ENCODE data around the gene B4GALNT4.

B4GALNT4 gene

DNA sequence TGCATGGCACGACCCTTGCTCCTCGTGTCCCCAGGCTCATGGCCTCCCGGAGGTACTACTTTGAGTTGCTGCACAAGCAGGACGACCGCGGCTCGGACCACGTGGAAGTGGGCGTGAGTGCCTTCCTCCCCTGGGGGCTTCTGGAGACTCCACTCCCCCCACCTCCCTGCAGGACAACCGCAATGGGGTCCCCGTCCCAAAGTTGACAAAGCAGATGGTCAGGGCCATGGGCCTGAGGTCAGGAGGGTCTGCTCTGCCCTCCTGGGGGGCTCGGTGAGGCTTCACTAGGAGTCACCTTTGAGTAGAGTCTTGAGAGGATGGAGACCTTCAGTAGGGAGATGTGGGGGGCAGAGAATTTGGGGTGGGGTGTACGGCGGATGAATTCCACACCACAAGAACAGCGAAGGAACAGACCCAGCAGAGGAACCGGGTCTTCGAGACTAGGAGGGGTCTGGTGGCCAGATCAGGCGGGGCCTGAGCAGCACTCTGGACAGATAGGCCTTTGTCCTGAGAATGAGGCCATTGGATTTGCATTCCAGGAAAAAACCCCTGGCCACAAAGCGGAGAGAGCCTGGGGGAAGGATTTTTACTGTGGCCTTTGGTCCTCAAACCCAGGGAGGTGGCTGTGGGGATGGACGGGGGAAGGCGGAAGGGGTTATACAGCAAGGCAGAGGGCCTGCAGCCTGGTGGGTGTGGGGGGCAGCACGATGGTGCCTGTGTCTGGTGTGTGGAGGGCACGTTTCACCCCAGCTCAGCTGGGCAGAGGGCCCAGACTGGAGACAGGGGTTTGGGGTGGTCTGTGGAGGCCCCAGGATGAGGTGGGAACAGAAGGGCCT, 4.6 kb downstream of the B4GALNT4 start:
- Histone ChIP-seq H3K27me3 (ENCODE audit: insufficient read depth, low read length) (no peaks in the 10 kb centered on the region), H2AFZ (ENCODE audit: low read length) (no peak overlapping the region), H3K9ac (ENCODE audit: low read length) (no peak overlapping the region), H3K9me3 (ENCODE audit: low read length) (no peaks in the 10 kb centered on the region), H3K27ac (ENCODE audit: low read depth, low read length, poor library complexity, severe bottlenecking) (no peak overlapping the region), H3K79me2 (ENCODE audit: insufficient read depth, low read length) (no peaks in the 10 kb centered on the region), H4K20me1 (ENCODE audit: insufficient read depth, low read length) (no peaks in the 10 kb centered on the region), H3F3A (ENCODE audit: insufficient read depth, low read length) (no peaks in the 10 kb centered on the region), H3K4me3 (ENCODE audit: low read depth, low read length, poor library complexity, severe bottlenecking) (no peak overlapping the region), H3K4me2 (ENCODE audit: low read length) (no peak overlapping the region), H3K36me3 (ENCODE audit: insufficient read depth, low read length) (no peaks in the 10 kb centered on the region), H3K4me1 (ENCODE audit: insufficient read depth, low read length, severe bottlenecking) (no peaks in the 10 kb centered on the region), H3K9me2 (ENCODE audit: low read depth, low read length) (no peaks in the 10 kb centered on the region)
- no peak for TF ChIP-seq EZH2 (IDR thresholded peaks at IDR 0.05; ENCODE audit: borderline replicate concordance, low read length)
- TF ChIP-seq, protein P1, sequence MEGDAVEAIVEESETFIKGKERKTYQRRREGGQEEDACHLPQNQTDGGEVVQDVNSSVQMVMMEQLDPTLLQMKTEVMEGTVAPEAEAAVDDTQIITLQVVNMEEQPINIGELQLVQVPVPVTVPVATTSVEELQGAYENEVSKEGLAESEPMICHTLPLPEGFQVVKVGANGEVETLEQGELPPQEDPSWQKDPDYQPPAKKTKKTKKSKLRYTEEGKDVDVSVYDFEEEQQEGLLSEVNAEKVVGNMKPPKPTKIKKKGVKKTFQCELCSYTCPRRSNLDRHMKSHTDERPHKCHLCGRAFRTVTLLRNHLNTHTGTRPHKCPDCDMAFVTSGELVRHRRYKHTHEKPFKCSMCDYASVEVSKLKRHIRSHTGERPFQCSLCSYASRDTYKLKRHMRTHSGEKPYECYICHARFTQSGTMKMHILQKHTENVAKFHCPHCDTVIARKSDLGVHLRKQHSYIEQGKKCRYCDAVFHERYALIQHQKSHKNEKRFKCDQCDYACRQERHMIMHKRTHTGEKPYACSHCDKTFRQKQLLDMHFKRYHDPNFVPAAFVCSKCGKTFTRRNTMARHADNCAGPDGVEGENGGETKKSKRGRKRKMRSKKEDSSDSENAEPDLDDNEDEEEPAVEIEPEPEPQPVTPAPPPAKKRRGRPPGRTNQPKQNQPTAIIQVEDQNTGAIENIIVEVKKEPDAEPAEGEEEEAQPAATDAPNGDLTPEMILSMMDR (IDR thresholded peaks at IDR 0.05; ENCODE audit: low read length) = no peak

GRCh38 chr11:375065-376025, 6.0 kb downstream of the B4GALNT4 start:
- no peak for TF ChIP-seq EZH2 (IDR thresholded peaks at IDR 0.05; ENCODE audit: borderline replicate concordance, low read length)
- TF ChIP-seq, protein P1 (IDR thresholded peaks at IDR 0.05; ENCODE audit: low read length) = no peak
- H3K9me3 ChIP-seq (ENCODE audit: low read length) = no peaks in the 10 kb centered on the region
- H4K20me1 ChIP-seq (ENCODE audit: insufficient read depth, low read length) = no peaks in the 10 kb centered on the region
- H3K4me2 ChIP-seq (ENCODE audit: low read length) = no peak overlapping the region
- H3K9ac ChIP-seq (ENCODE audit: low read length) = no peak overlapping the region
- no peaks in the 10 kb centered on the region for H3K9me2 ChIP-seq (ENCODE audit: low read depth, low read length)
- no peak overlapping the region for H2AFZ ChIP-seq (ENCODE audit: low read length)
- H3F3A ChIP-seq (ENCODE audit: insufficient read depth, low read length) = no peaks in the 10 kb centered on the region
- H3K79me2 ChIP-seq (ENCODE audit: insufficient read depth, low read length) = no peaks in the 10 kb centered on the region
- H3K27me3 ChIP-seq (ENCODE audit: insufficient read depth, low read length) = no peaks in the 10 kb centered on the region
- no peak overlapping the region for H3K27ac ChIP-seq (ENCODE audit: low read depth, low read length, poor library complexity, severe bottlenecking)
- no peaks in the 10 kb centered on the region for H3K36me3 ChIP-seq (ENCODE audit: insufficient read depth, low read length)
- H3K4me1 ChIP-seq (ENCODE audit: insufficient read depth, low read length, severe bottlenecking) = no peaks in the 10 kb centered on the region
- H3K4me3 ChIP-seq (ENCODE audit: low read depth, low read length, poor library complexity, severe bottlenecking) = no peak overlapping the region

- H3K9ac ChIP-seq (ENCODE audit: low read length) = no peak overlapping the region
- H3K4me1 ChIP-seq (ENCODE audit: insufficient read depth, low read length, severe bottlenecking) = no peaks in the 10 kb centered on the region
- H3K79me2 ChIP-seq (ENCODE audit: insufficient read depth, low read length) = no peaks in the 10 kb centered on the region
- TF ChIP-seq EZH2 (IDR thresholded peaks at IDR 0.05; ENCODE audit: borderline replicate concordance, low read length) = no peak
- TF ChIP-seq, protein P1 (IDR thresholded peaks at IDR 0.05; ENCODE audit: low read length) = no peak
- no peak overlapping the region for H3K27ac ChIP-seq (ENCODE audit: low read depth, low read length, poor library complexity, severe bottlenecking)
- no peaks in the 10 kb centered on the region for H4K20me1 ChIP-seq (ENCODE audit: insufficient read depth, low read length)
- no peaks in the 10 kb centered on the region for H3K9me2 ChIP-seq (ENCODE audit: low read depth, low read length)
- no peak overlapping the region for H3K4me2 ChIP-seq (ENCODE audit: low read length)
- H3K36me3 ChIP-seq (ENCODE audit: insufficient read depth, low read length) = no peaks in the 10 kb centered on the region
- H3K27me3 ChIP-seq (ENCODE audit: insufficient read depth, low read length) = no peaks in the 10 kb centered on the region
- no peaks in the 10 kb centered on the region for H3K9me3 ChIP-seq (ENCODE audit: low read length)
- H2AFZ ChIP-seq (ENCODE audit: low read length) = no peak overlapping the region
- no peaks in the 10 kb centered on the region for H3F3A ChIP-seq (ENCODE audit: insufficient read depth, low read length)
- no peak overlapping the region for H3K4me3 ChIP-seq (ENCODE audit: low read depth, low read length, poor library complexity, severe bottlenecking)
Observed at GRCh38 chr11:376531-377173, 7.4 kb downstream of the B4GALNT4 start.

All from OCI-LY1 (cell line).